DOHH2 (cell line): ENCODE measurements around the gene PMIS2.

Experiments
- CTCF ChIP-seq: fragments of 200-600 bp; sonication (generic); IDR thresholded peaks from one replicate; pipeline ENCODE4 v1.5.1; 2014; ENCODE audit warnings: antibody characterized with exemption, mild to moderate bottlenecking, low read depth, low read length; ENCODE audit not compliant: poor library complexity, severe bottlenecking
- EZH2phosphoT487 ChIP-seq: fragments of 200-600 bp; sonication (generic); IDR thresholded peaks from 2 replicates; pipeline ENCODE4 v1.6.1; 2017; ENCODE audit warnings: borderline replicate concordance, mild to moderate bottlenecking, antibody characterized with exemption, low read length, moderate library complexity, mixed read lengths

GRCh38 chr19:35590875-35591274 is 4.9 kb downstream of the PMIS2 start:
- TF ChIP-seq CTCF = no peak
- no peak for TF ChIP-seq EZH2phosphoT487
